Superior temporal gyrus (tissue), 1 donor: Measurements from ENCODE around the gene GPALPP1.
A peak's percentile ranks its signal among the peaks of the same experiment; 100 is the strongest.
"Not testable (repeated sequence)": the region's sequence is repeated elsewhere in the genome, so short reads cannot be mapped to it uniquely, and the experiment has no call there.

ENCODE experiments used
- DNase-seq: peaks from one replicate; pipeline ENCODE4 v3.0.0-alpha.2; 2016; ENCODE audit errors: extremely low spot score

The GPALPP1 gene

DNA sequence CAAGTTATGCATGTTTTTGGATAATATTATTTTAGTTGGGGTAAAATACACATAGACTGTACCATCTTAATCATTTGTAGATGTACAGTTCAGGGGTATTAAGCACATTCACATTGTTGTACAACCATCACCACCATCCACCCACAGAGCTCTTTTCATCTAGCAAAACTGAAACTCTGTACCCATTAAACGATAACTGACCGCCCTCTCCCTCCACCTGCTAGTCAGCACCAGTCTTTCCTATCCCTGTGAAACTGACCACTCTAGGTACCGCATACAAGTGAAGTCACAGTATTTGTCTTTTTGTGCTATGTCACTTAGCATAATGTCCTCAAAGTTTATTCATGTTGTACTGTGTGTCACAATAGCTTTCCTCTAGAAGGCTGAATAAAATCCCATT lies 70.7 kb downstream of the GPALPP1 start:
- DNase-seq, result no peak

GRCh38 chr13:45063261-45063860 lies 74.0 kb downstream of the GPALPP1 start:
- DNase-seq, result no peak

- not testable (repeated sequence) for DNase-seq
These were observed 74.6 kb downstream of the GPALPP1 start for GRCh38 chr13:45063889-45064288.

DNA sequence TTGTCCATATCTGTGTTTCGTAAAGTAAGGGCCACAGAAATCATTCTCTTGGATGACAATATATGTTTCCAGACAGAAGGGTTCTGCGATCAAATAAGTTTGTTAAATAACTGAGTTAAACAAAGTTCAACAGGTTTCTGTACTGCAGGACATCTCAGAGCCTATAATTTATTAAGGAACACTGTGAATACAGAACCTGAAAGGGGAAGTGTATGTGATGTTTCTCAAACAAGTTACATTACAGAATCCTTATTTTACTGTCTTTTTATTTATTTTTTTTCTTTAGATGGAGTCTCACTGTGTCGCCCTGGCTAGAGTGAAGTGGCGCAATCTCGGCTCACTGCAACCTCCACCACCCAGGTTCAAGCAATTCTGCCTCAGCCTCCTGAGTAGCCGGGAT lies 75.6 kb downstream of the GPALPP1 start:
- DNase-seq, result no peak

DNA sequence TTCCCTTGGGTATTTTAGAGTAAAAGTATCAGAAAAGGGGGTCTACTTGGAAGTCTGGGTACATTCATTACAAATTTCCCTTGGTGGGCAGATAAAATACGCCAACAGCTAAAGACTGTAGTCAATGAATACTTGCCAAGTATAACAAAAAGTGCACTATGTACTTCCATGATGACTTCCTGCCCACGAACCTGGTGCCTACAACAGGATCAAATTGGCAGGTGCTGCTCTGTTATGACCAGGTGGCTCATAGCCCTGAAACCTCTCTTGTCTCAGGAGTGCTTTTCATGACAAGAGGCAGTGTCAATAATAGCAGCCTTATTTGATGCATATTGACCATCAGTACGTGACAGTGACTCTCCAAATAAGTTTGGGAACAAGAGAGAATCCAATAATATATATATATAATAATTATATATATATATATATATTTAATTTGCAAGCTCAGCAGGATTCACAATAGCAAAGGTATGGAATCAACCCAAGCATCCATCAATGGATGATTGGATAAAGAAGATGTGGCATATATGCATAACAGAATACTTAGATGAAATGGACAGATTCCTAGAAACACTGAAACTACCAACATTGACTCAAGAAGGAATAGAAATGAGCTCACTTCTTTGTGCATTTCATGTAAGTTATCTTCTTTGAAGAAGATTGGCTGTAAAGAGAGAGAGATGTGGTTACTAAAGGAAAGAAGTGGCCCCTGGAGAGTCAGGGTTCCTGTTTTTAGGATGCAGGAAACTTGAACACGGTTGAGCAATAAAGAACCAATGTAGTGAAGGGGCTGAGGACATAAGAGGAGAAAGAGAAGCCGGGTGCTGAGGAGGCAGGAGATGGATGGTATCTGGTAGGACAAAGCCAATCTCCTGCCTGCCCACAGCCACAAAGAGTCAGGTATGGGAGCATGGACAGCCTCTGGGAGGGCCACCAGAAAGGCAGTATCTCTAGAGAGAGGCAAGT lies 79.0 kb downstream of the GPALPP1 start:
- no peak for DNase-seq

- DNase-seq, result no peak
These were observed 84.5 kb downstream of the GPALPP1 start for GRCh38 chr13:45073809-45074208.

- no peak for DNase-seq
These were observed 85.4 kb downstream of the GPALPP1 start for GRCh38 chr13:45074721-45075120.

- DNase-seq, result peak; percentile 49
These were observed 88.7 kb downstream of the GPALPP1 start for GRCh38 chr13:45078003-45078402.
